Stimulated activated CD4-positive, alpha-beta T cell treated with anti-CD3 and anti-CD28 coated beads, Interleukin-1b, Interleukin-23, amount 100 ng/mL, for 4 hours (primary cell): Measurements from ENCODE around the gene ATRIP.

Source experiments
- DNase-seq, 2 donors: peaks; one replicate each; pipeline ENCODE4 v3.0.0-alpha.2; 2020; ENCODE audit warnings: low read depth in 2 of 2

Gene ATRIP

DNA sequence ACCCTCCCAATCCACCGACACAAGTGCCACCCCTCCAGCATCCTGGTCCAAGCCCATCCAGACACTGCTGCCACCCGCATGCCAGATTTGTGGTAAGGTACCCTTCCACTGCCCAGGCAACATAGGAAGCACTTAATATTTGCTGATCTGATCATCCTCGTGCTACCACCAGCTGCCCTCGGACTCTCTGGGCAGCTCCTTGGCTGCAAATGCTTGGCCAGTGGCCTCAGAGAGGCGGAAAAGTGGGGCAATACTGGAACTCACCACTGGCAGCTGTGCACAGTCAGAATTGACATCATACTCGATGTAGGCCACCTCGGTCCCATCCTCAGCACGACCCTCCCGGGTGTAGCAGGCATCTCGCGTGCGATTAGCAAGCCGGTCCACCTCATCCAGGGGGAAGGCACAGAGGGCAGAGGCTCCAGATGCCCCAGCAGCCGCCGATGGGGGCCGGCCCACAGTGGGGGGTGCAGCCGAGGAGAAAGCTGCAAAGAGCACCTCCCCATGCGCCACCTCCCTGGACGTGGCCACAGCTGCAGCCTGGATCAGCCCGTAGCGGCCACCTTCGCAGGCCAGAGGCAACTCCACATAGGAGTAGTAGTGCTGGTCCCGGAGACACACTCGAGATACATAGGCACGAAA, 23.2 kb upstream of the ATRIP start:
- no peak for DNase-seq

DNA sequence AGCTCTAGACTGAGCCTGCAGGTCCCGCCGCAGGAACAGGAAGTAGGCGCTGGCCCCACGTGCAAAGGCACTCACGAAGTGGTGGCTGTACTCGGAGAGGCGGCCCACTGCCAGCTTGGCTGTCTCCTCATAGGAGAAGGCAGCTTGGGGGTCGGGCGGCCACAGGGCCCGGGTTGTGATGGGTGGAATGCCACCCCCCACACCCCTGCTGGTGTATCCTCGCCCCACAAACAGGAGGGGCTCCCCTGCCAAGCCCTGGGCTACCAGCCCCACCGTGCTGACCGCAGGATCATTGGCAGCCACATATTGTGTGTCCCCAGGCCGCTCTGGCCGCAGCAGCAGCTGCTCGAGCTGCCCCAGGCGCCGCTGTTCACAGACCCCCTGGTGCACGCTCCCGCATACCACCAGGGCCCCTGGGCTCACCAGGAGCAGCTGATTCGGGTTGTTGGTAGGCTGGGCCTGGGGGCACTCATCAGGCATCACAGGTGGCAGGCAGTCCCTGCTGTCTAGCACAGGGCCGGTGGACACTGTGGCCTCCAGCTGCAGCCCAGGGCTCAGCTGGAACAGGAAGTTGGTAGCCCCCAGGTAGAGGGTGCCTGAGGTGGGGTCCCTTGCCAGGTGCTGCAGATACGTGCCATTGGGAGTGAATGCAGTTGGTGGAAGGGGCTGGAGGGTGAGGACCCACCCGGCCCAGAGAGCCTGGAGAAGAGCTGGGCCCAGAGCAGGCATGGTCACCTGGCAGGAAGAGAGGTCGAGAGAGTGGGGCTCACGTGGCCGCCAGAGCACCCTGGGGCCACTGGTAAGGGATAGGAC, 22.4 kb upstream of the ATRIP start:
- DNase-seq, result no peak

DNA sequence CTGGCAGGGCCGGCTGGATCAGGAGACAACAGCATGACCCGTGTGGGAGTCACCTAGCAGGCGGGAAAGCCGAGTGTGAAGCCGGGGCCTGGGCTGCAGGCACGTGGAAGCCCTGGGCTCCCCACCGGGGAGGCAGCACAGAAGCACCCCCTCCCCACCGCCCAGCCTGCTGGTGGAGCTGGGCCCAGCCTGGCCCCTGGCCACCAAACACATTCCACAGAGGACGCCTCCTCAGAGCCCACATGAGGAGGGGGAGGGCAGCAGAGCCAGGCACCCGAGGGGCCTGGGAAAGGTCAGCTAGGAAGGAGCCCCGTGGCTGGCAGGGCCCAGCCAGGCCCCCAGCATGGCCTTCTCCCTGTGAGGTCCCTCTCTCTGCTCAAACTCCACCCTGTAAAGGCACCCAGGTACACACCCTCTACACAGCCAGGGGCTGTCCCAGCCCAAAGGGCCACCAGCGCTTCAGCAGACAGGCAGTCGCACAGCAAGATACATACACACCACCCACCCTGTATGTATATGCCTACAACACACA, 21.2 kb upstream of the ATRIP start:
- no peak for DNase-seq

DNA sequence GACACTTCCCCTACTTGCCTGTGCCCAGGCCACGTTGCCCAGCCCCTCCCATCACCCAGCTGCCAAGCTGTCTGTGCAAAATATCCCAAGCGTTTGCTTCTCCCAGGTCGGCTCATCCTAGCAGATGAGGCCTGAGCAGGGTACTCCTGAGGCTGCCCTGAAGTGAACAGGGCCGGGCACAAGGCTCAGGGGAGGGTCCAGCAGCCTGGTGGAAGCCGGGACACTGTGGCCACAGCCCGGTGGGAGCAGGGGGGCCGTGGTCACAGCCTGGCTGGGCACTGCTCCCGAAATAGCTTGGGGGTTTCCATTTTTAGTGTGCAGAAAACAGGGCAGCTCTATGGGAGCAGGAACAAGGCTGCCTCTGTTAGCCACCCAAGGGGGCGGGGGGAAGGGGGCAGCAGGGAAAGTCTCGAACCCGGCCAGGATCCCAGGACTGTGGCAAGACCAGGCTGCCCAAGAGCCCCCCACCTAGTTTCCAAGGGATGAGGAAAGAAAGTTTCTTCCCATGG, 20.1 kb upstream of the ATRIP start:
- DNase-seq, result no peak

GRCh38 chr3:48426944-48427629, 19.4 kb upstream of the ATRIP start:
- DNase-seq, result no peak

DNA sequence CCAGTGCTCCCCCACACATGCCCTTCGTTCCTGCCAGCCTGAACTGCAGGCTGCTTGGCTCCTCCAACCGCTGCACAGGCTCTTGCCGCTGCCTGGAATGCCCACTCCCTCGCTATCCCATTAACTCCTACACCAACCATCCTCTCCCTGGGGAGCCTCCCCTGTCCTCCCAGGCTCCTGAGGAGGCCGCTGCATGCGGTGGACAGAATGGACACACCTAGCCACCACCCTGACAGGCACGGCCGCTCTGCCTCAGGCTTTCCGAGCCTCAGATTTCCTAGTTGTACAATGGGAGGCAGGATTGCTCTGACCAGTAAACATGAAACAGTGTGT, 18.9 kb upstream of the ATRIP start:
- DNase-seq, result no peak

DNA sequence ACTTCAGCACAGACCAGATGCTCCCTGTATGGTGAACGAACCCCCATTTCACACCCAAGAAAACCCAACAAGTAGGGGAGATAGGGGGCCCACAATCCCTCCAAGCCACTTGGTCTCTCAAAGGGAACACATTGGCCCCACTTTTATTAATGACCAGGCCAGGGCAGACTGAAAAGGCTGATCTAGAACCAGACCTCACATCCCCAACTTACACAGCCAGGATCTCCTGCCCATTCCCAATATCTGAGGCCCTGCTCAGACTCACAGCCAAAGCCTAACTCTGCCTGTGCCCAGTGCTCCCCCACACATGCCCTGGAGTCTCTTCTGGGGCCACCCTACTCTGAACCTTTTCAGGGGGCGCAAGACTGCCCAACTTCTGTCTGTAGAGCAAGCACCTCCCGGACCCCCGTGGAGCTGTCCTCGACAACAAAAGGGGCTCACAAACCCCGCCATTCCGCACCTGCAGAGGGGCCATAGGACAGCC, 18.4 kb upstream of the ATRIP start:
- no peak for DNase-seq

DNA sequence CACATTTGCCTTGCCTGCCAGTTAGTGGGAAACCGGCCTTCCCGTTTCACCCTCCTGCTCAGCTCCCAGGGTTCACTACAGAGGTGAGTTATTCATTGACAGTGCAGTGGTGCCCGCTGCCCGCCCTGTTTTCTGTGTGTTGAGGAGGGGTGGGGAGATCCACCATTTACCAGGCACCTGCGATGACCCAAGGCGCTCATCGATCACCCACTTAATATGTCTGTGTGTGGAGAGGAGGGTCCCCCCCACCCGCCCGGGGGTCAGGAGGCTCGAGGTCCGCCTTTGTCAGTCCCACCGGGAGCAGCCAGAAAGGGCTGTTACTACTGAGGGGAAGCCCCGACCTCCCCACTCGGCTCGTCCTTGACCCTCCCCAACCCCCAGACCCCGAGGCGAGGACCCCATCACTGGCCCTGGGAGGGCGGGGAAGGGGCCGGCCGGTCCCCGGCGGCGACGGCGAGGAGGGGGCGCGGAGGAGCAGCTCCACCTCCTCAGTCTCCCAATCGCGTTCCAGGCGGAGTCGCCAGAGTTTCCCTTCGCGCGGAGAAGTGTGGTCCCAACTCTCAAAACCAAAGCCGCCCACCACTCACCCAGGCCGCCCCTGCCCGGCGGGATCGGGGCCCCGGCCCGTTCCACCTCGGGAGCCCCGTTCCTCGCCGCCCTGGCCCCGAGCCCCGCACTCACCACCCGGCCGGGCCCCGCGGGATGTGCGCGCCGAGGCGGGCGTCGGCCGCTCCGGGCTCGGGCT, 17.8 kb upstream of the ATRIP start:
- DNase-seq, result no peak

- DNase-seq, result peak; percentile 52 to 57
Measured at GRCh38 chr3:48429317-48429959, 17.1 kb upstream of the ATRIP start.

- DNase-seq, result no peak
Measured at GRCh38 chr3:48429960-48430707, 16.4 kb upstream of the ATRIP start, which contains the start of gene PLXNB1. PLXNB1 (minus strand) TSS chr3:48430086; CDS start chr3:48424611, 5,475 bp downstream.

DNA sequence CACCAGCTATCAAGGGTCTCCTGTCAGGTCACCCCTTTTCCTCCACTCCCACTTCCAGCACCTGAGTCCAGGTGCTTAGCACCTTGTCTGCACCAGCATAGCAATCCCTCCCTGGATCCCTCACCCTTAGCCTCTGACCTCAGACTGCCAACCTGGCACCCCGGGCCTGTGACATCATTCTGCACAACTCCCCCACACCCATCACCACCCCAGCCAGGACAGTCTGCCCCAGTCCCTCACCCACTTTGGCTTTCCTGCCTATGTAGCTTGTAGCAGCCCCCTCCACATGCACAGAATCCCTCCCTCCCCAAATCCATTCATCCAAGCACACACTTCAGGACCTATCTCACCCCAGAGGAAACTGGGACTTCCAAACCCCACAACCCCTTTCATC, 15.8 kb upstream of the ATRIP start:
- DNase-seq, result no peak

DNA sequence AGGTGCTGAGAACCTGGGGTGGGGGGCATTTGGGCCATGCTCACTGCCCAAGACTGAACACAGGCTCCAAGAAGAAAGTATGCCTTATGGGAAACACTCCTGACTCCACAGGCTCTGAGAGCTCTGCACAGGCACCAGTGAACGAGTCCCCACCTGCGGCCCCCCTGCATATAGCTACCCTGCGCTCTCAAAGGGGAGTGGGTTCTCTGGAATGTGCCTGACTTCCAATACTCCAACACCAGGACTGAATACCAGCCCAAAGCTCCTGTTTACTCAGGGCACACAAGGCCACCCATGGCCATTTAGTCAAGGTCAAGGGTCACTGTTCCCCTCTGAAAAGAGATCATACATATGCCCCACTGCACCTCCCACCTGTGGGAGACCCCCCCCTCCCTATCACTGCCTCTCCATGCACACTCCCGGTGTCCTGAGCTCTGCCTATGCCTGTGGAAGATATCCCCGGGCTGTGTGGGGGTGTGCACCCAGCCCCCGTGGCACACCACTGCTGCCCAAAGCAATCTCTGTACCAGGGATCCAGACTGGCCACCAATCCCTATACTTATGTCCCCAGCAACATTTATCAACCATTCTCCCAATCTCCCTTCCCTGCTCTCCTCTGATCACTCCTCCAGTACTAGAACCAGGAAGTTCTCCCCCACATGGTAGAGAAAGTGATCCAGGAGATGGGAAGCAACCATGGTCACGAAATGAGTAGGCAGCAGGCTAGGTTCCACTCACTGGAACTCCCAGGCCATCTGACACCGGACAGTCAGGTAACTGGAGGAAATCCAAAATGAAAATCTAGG, 15.1 kb upstream of the ATRIP start:
- no peak for DNase-seq

DNA sequence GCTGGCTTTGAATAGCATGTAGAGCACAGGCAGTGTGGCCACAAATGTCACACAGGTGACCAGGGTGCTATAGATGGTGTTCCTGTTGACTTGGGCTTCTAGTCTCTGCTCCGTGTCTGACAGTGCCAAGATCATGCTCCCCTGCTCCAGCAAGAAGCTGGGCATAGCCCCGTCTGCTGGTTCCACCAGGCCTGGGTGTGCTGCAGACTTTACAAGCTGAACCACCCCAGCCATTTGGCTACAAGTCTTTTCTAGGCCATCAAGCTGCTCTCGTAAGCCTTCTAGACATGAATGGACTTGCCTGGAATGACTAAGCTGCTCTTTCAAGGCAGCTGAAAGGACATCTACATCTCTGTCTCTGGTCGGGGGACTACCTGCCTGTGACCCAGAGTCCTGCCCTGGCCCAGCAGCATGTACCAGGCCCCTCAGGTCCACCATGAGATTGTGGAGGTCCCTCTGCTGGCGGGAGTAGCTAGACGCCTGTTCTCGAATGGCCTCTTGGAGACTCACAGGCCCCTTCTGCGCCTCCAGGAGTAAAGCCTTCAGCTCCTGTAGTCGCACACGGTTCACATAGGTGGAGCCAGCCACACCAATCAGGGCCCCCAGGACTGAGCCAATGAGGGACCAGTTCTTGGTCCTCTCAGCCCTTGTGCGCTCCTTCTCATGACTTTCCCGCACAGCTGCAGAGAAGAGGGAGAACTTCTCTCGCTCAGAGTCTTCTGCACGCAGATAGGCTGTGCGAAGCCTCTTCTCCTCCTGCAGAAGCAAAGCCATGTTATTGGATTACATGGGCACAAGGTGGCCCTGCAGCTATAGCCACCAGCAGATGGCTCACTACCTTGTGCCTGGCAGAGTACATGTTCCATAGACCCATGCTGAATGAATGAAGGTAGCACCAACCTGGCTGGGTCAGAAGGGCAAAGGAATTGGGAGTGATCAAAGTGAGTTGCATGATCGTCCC, 13.8 kb upstream of the ATRIP start:
- DNase-seq, result no peak

DNA sequence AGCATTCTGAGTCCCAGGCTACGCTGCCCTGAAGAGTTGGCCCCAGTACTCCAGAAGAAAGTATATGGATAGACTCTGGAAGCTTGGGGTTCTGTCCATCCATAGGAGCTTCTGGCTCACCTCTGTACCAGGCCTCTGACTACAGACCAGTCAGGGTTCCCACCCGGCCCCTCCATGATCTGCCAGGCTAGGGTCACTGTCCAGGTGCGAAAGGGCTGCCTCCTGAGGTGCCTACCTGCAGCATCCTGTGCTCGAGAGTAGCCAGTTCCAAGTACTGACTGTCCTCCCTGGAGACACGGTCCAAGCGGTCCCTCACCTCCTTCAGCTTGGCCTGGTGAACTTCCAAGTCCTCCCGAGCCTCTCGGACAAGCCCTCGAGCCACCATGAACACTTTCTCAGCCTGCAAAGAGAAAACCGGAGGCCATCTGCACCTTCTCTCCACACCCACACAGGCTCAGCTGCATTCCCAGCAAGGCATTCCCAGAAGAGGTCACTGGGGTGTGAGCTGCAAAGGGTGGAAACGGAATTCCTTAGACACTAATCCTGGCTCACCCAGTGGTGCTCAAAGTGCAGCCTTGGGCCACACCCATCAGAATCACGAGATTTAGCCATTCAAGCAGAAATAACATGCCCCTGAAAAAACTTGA, 12.9 kb upstream of the ATRIP start:
- no peak for DNase-seq

DNA sequence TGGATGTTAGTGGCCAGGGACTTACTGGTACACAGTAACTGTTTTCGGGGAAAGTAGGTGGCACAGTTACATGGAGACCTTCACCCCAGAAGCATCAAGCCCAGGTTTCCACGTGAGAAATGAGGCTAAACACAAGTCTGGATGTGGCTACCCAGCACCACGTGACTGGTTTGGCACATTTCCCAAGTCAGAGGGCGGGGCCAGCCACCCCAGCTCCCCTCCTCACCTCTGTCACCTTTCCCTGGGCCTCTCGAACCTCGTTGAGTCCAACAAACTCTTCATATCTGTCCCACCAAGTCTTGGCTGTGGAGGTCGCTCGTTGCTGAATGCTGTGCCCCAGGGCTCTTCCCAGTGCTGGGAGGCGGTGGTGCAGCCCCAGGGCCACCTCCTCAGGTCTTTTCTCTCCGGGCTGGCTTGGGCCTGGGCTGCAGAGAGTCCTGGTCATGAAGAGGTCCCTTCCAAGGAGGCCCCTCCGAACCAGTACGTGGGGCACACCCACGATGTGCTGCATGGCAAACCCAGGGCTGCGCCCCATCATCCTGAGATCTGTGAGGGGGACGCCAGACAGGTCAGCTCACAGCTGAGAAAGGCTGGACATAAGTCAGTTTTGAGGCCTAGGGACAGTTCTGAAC, 11.8 kb upstream of the ATRIP start:
- DNase-seq, result no peak

- DNase-seq, result no peak
Measured at GRCh38 chr3:48435223-48435595, 11.3 kb upstream of the ATRIP start.

- peak; percentile 70 to 78 for DNase-seq
Measured at GRCh38 chr3:48435774-48436476, 10.6 kb upstream of the ATRIP start.
